Measurements from ENCODE around the gene PTPN5. TPM values are rescaled to one million over a fixed set of nuclear protein-coding genes. Genes with fewer than 3 reads are reported as not detected.
"Not testable (repeated sequence)": the region's sequence is repeated elsewhere in the genome, so short reads cannot be mapped to it uniquely, and the experiment has no call there.

PTPN5 gene
- total RNA-seq, 2 experiments from 2014 or later: not detected

- BruUV-seq (replicated peaks): no TSS peak
- no peak for TF ChIP-seq EZH2phosphoT487 (IDR thresholded peaks at IDR 0.05; ENCODE audit: borderline replicate concordance, low read depth, low read length)
- no peak for TF ChIP-seq CTCF (conservative IDR thresholded peaks at IDR 0.05; ENCODE audit: low read length)
Measured at GRCh38 chr11:18696638-18697225, 94.9 kb downstream of the PTPN5 start.

GRCh38 chr11:18692941-18693760 lies 98.4 kb downstream of the PTPN5 start:
- no peaks in the 10 kb centered on the region for H4K20me1 ChIP-seq (ENCODE audit: insufficient read depth, low read length)
- H3K4me3 ChIP-seq (ENCODE audit: low read depth, low read length, poor library complexity, severe bottlenecking): no peak overlapping the region
- no peak overlapping the region for H3K4me2 ChIP-seq (ENCODE audit: low read length)
- H3K9me2 ChIP-seq (ENCODE audit: insufficient read depth, low read length): no peaks in the 10 kb centered on the region
- ChIA-PET POLR2A (interaction anchor here (0.5 kb wide), 1 partner anchor 127 kb away, joined by 3 read pairs; no protein-coding TSS in a partner anchor), CTCF (ENCODE audit: unreplicated experiment) (no interaction called here)
- no peaks in the 10 kb centered on the region for H3K9me3 ChIP-seq (ENCODE audit: low read length)
- DNase-seq (ENCODE audit: low spot score): no peak
- H3K36me3 ChIP-seq (ENCODE audit: insufficient read depth, low read length): no peaks in the 10 kb centered on the region
- no peak overlapping the region for H2AFZ ChIP-seq (ENCODE audit: low read length)
- BruUV-seq (replicated peaks): no TSS peak
- intact Hi-C loops (cut with micrococcal nuclease; ENCODE audit: unreplicated experiment): no loop called here
- no peak overlapping the region for H3K27ac ChIP-seq (ENCODE audit: low read depth, low read length, poor library complexity, severe bottlenecking)
- no peak for TF ChIP-seq CTCF (conservative IDR thresholded peaks at IDR 0.05; ENCODE audit: low read length)
- TF ChIP-seq EZH2phosphoT487 (IDR thresholded peaks at IDR 0.05; ENCODE audit: borderline replicate concordance, low read depth, low read length): no peak
- H3K4me1 ChIP-seq (ENCODE audit: insufficient read depth, low read length, poor library complexity, severe bottlenecking): peaks cover 3% of the 10 kb centered on the region
- H3K79me2 ChIP-seq (ENCODE audit: insufficient read depth, low read depth, low read length): no peaks in the 10 kb centered on the region

More at GRCh38 chr11:18696638-18697225, 94.9 kb downstream of the PTPN5 start:
- POLR2A ChIA-PET: interaction anchor here (0.7 to 1.4 kb wide), 2 partner anchors 12 to 324 kb away, joined by 3 to 4 read pairs; no protein-coding TSS in a partner anchor
- H3K4me1 ChIP-seq (ENCODE audit: insufficient read depth, low read length, poor library complexity, severe bottlenecking): peaks cover 15% of the 10 kb centered on the region
- no peak overlapping the region for H3K4me2 ChIP-seq (ENCODE audit: low read length)
- H3K9me3 ChIP-seq (ENCODE audit: low read length): no peaks in the 10 kb centered on the region
- H3K9me2 ChIP-seq (ENCODE audit: insufficient read depth, low read length): no peaks in the 10 kb centered on the region
- intact Hi-C loops (cut with micrococcal nuclease; ENCODE audit: unreplicated experiment): no loop called here
- no peaks in the 10 kb centered on the region for H3K79me2 ChIP-seq (ENCODE audit: insufficient read depth, low read depth, low read length)
- H3K27ac ChIP-seq (ENCODE audit: low read depth, low read length, poor library complexity, severe bottlenecking): no peak overlapping the region
- no peak for DNase-seq (ENCODE audit: low spot score)
- H3K4me3 ChIP-seq (ENCODE audit: low read depth, low read length, poor library complexity, severe bottlenecking): no peak overlapping the region
- no peaks in the 10 kb centered on the region for H4K20me1 ChIP-seq (ENCODE audit: insufficient read depth, low read length)
- CTCF ChIA-PET (ENCODE audit: unreplicated experiment): no interaction called here
- H2AFZ ChIP-seq (ENCODE audit: low read length): no peak overlapping the region
- no peaks in the 10 kb centered on the region for H3K36me3 ChIP-seq (ENCODE audit: insufficient read depth, low read length)

- H3K36me3 ChIP-seq (ENCODE audit: insufficient read depth, low read length); H3K4me3 ChIP-seq (ENCODE audit: low read depth, low read length, poor library complexity, severe bottlenecking); H3K4me1 ChIP-seq (ENCODE audit: insufficient read depth, low read length, poor library complexity, severe bottlenecking); BruUV-seq (replicated peaks); H4K20me1 ChIP-seq (ENCODE audit: insufficient read depth, low read length); H2AFZ ChIP-seq (ENCODE audit: low read length); H3K9me3 ChIP-seq (ENCODE audit: low read length); H3K27ac ChIP-seq (ENCODE audit: low read depth, low read length, poor library complexity, severe bottlenecking); CTCF ChIA-PET (ENCODE audit: unreplicated experiment); H3K9me2 ChIP-seq (ENCODE audit: insufficient read depth, low read length); H3K4me2 ChIP-seq (ENCODE audit: low read length); H3K79me2 ChIP-seq (ENCODE audit: insufficient read depth, low read depth, low read length); intact Hi-C loops (cut with micrococcal nuclease; ENCODE audit: unreplicated experiment); DNase-seq (ENCODE audit: low spot score): not testable (repeated sequence)
- POLR2A ChIA-PET: interaction anchor here (0.8 kb wide), 1 partner anchor 88 kb away, joined by 3 read pairs; no protein-coding TSS in a partner anchor
Measured at GRCh38 chr11:18691467-18692140, 100.0 kb downstream of the PTPN5 start.
